PC-9 (cell line): Measurements from ENCODE around the gene SAG. TPM values are rescaled to one million over a fixed set of nuclear protein-coding genes. Genes with fewer than 3 reads are reported as not detected.

Experiments
- BruUV-seq: library from RNA; stranded (reverse); fragments of 400-500 nt; replicated peaks from 2 replicates; lab custom pipeline; 2021; lab: Mats Ljungman, UMichigan
- CTCF ChIA-PET: fragments of 300-600 bp; sonication (Branson Sonifier 250); formaldehyde crosslinking; loops from one replicate; lab custom pipeline; 2022; ENCODE audit warnings: antibody characterized with exemption; lab: Charles Lee
- POLR2A ChIA-PET: fragments of 300-600 bp; sonication (Branson Sonifier 250); formaldehyde crosslinking; loops from one replicate; lab custom pipeline; 2022; ENCODE audit warnings: antibody characterized with exemption; ENCODE audit not compliant: unreplicated experiment; lab: Charles Lee
- DNase-seq, 2 experiments: peaks; one replicate each; pipeline versions ENCODE4 v3.0.0 to v3.0.0-alpha.2; 2015 to 2022; ENCODE audit warnings: mixed read lengths in 1 of 2
- H2AFZ ChIP-seq: fragments of 200-600 bp; sonication (generic); 2 replicates; pipeline ENCODE4 v1.8.1; 2017; ENCODE audit warnings: antibody characterized with exemption
- H3F3A ChIP-seq: fragments of 200-600 bp; sonication (generic); 2 replicates; pipeline ENCODE4 v1.8.1; 2017; ENCODE audit warnings: antibody characterized with exemption, mild to moderate bottlenecking, low read depth; ENCODE audit not compliant: insufficient read depth
- H3K27ac ChIP-seq: fragments of 200-600 bp; sonication (generic); 2 replicates; pipeline ENCODE4 v1.6.1; 2016; ENCODE audit warnings: mixed run types
- H3K27me3 ChIP-seq: fragments of 200-600 bp; sonication (generic); 2 replicates; pipeline ENCODE4 v1.6.1; 2016; ENCODE audit warnings: low read depth, mixed run types; ENCODE audit not compliant: insufficient read depth
- H3K36me3 ChIP-seq: fragments of 200-600 bp; sonication (generic); 2 replicates; pipeline ENCODE4 v1.6.1; 2016; ENCODE audit warnings: low read depth, mixed run types
- H3K4me1 ChIP-seq: fragments of 200-600 bp; sonication (generic); replicated peaks from 2 replicates; pipeline ENCODE4 v1.6.1; 2016; ENCODE audit warnings: mixed run types; ENCODE audit not compliant: insufficient read depth
- H3K4me2 ChIP-seq: fragments of 200-600 bp; sonication (generic); 2 replicates; pipeline ENCODE4 v1.6.1; 2017; ENCODE audit warnings: mixed run types
- H3K4me3 ChIP-seq: fragments of 200-600 bp; sonication (generic); 2 replicates; pipeline ENCODE4 v1.6.1; 2016; ENCODE audit warnings: mixed run types
- H3K79me2 ChIP-seq: fragments of 200-600 bp; sonication (generic); 2 replicates; pipeline ENCODE4 v1.6.1; 2017; ENCODE audit warnings: low read depth, mixed run types
- H3K9me2 ChIP-seq: fragments of 200-600 bp; sonication (generic); 2 replicates; pipeline ENCODE4 v1.8.1; 2017; ENCODE audit warnings: mild to moderate bottlenecking; ENCODE audit not compliant: insufficient read depth
- H3K9me3 ChIP-seq: fragments of 200-600 bp; sonication (generic); 2 replicates; pipeline ENCODE4 v1.8.1; 2016; ENCODE audit warnings: low read depth; ENCODE audit not compliant: insufficient read depth
- H4K20me1 ChIP-seq: fragments of 200-600 bp; sonication (generic); 2 replicates; pipeline ENCODE4 v1.8.1; 2017; ENCODE audit not compliant: insufficient read depth
- CTCF ChIP-seq: fragments of 200-600 bp; sonication (generic); conservative IDR thresholded peaks from 2 replicates; pipeline ENCODE4 v1.6.1; 2017; ENCODE audit warnings: mixed run types, antibody characterized with exemption, mild to moderate bottlenecking, moderate library complexity
- EZH2 ChIP-seq: fragments of 200-600 bp; sonication (generic); IDR thresholded peaks from 2 replicates; pipeline ENCODE4 v1.8.0; 2017; ENCODE audit warnings: antibody characterized with exemption, low read depth
- intact Hi-C: fragments of 100-400 bp; cut with micrococcal nuclease; formaldehyde crosslinking; loops from one replicate; pipeline ENCODE4 v1.10.0; 2022; ENCODE audit not compliant: unreplicated experiment
- total RNA-seq: library from RNA; stranded (reverse); gene quantifications from 2 replicates; pipeline ENCODE4 v1.2.3, GENCODE V29; 2021

Gene SAG
- total RNA-seq, 1 experiment from 2014 or later = not detected

- no TSS peak for BruUV-seq
- intact Hi-C loops = no loop called here
- CTCF ChIA-PET = no interaction called here
These were observed 30.4 kb downstream of the SAG start for GRCh38 chr2:233338046-233338445.

GRCh38 chr2:233338812-233339368 is 31.3 kb downstream of the SAG start:
- TF ChIP-seq EZH2 (no peak), CTCF (no peak)
- no peaks in the 10 kb centered on the region for H3K27me3 ChIP-seq
- H3K79me2 ChIP-seq = no peaks in the 10 kb centered on the region
- H3K9me3 ChIP-seq = no peaks in the 10 kb centered on the region; the same call in 1 of the 2 replicates
- ChIA-PET POLR2A (no interaction called here), CTCF (no interaction called here)
- H3K4me2 ChIP-seq = peak overlapping the region; percentile 44
- intact Hi-C loops = no loop called here
- H4K20me1 ChIP-seq = no peaks in the 10 kb centered on the region
- no peaks in the 10 kb centered on the region for H3K36me3 ChIP-seq
- peak overlapping the region; percentile 11; the same call in 1 of the 2 replicates for H3K27ac ChIP-seq
- no peak overlapping the region for H2AFZ ChIP-seq
- peak overlapping the region; percentile 6; the same call in 1 of the 2 replicates for H3K4me3 ChIP-seq
- DNase-seq = no peak
- BruUV-seq = no TSS peak
- H3K9me2 ChIP-seq = no peaks in the 10 kb centered on the region
- peaks cover 23% of the 10 kb centered on the region for H3K4me1 ChIP-seq
- peaks cover 10% of the 10 kb centered on the region; the same call in 1 of the 2 replicates for H3F3A ChIP-seq

More at GRCh38 chr2:233338046-233338445, 30.4 kb downstream of the SAG start:
- Histone ChIP-seq H4K20me1 (no peaks in the 10 kb centered on the region), H3K27me3 (no peaks in the 10 kb centered on the region), H3K4me3 (no peak overlapping the region), H3K9me2 (no peaks in the 10 kb centered on the region), H3K79me2 (no peaks in the 10 kb centered on the region), H3F3A (peaks cover 10% of the 10 kb centered on the region; the same call in 1 of the 2 replicates), H3K9me3 (no peaks in the 10 kb centered on the region; the same call in 1 of the 2 replicates), H3K36me3 (no peaks in the 10 kb centered on the region), H3K27ac (no peak overlapping the region), H2AFZ (no peak overlapping the region), H3K4me2 (no peak overlapping the region), H3K4me1 (peaks cover 23% of the 10 kb centered on the region)
- no peak for DNase-seq
- POLR2A ChIA-PET = no interaction called here
- TF ChIP-seq CTCF (no peak), EZH2 (no peak)

- no peaks in the 10 kb centered on the region for H3K27me3 ChIP-seq
- peak overlapping the region; percentile 11; the same call in 1 of the 2 replicates for H3K27ac ChIP-seq
- ChIA-PET POLR2A (no interaction called here), CTCF (no interaction called here)
- no peaks in the 10 kb centered on the region for H3K79me2 ChIP-seq
- peak overlapping the region; percentile 44 for H3K4me2 ChIP-seq
- H3K4me1 ChIP-seq = peaks cover 23% of the 10 kb centered on the region
- intact Hi-C loops = no loop called here
- no peaks in the 10 kb centered on the region for H3K36me3 ChIP-seq
- TF ChIP-seq CTCF (no peak), EZH2 (no peak)
- H3F3A ChIP-seq = peaks cover 10% of the 10 kb centered on the region; the same call in 1 of the 2 replicates
- H2AFZ ChIP-seq = no peak overlapping the region
- peak overlapping the region; percentile 6; the same call in 1 of the 2 replicates for H3K4me3 ChIP-seq
- no peaks in the 10 kb centered on the region for H3K9me2 ChIP-seq
- no peaks in the 10 kb centered on the region for H4K20me1 ChIP-seq
- DNase-seq = peak in 1 of 2 experiments; percentile 82
- BruUV-seq = no TSS peak
- no peaks in the 10 kb centered on the region; the same call in 1 of the 2 replicates for H3K9me3 ChIP-seq
These were observed 31.8 kb downstream of the SAG start for GRCh38 chr2:233339427-233339826.
